MM.1S (cell line): ENCODE data around the gene RFNG.

ENCODE experiments used
- CTCF ChIP-seq: fragments of 300-600 bp; sonication (generic); IDR thresholded peaks from 2 replicates; pipeline ENCODE4 v1.5.1; 2016; ENCODE audit warnings: antibody characterized with exemption, low read length, mixed read lengths
- EZH2 ChIP-seq: fragments of 300-600 bp; sonication (generic); optimal IDR thresholded peaks from 2 replicates; pipeline ENCODE3; 2017; ENCODE audit warnings: low read depth, mild to moderate bottlenecking, antibody characterized with exemption, low read length, mixed read lengths

- TF ChIP-seq CTCF, result no peak
- no peak for TF ChIP-seq EZH2
Observed at GRCh38 chr17:82060001-82060380, 8.4 kb upstream of the RFNG start.
